ENCODE results near the gene PSMB10.
"Not testable (repeated sequence)": the region's sequence is repeated elsewhere in the genome, so short reads cannot be mapped to it uniquely, and the experiment has no call there.

Gene PSMB10

GRCh38 chr16:67942200-67942509, 5.5 kb upstream of the PSMB10 start:
- DNase-seq (ENCODE audit: low spot score): peak; percentile 63

- no peak for DNase-seq (ENCODE audit: low spot score)
Observed at GRCh38 chr16:67941469-67942199, 5.0 kb upstream of the PSMB10 start.

- no peak for DNase-seq (ENCODE audit: low spot score)
Observed at GRCh38 chr16:67940446-67941089, 3.9 kb upstream of the PSMB10 start.

DNA sequence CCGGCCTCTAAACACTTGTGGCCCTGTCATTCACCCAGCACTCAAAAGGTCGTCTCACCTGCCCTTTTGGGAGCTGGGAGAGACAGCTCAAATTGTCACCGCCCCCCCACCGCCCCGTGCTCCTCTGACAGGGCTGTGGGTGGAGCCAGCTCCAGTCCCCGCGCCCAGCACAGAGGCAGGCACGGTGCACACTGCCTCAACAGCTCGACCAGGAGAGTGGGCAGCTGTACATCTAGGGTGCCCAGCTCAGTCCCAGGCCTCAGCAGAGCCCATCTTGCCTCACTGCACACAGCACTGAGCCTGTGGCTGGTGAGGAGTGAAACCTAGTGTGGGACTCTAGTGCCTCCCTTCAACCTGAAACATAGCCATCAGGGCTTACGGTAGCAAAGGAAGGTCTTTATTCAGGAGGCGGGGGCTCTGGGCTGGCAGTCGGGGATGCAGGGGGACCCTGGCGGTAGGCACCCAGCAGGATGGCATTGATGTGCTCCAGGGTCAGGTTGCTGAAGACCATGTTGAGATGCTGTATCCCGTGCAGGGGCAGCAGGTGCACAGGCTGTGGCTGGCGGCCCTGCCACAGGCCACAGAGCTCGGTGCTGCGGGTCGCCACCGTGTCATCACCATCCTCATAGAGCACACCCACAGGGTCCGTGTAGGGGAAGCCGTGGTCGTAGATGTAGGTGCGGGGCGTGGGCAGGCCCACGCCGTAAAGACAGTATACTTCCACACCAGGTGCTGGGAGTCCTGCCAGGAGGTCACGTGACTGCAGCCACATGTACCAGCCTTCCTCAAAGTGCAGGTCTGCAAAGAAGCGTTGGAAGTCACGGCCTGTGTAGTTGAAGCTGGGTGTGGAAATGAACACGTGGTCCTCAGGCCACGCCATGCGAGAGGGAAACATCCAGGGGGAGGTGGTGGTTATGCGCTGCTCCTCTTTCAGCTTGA, 3.1 kb upstream of the PSMB10 start:
- DNase-seq (ENCODE audit: low spot score): no peak

DNA sequence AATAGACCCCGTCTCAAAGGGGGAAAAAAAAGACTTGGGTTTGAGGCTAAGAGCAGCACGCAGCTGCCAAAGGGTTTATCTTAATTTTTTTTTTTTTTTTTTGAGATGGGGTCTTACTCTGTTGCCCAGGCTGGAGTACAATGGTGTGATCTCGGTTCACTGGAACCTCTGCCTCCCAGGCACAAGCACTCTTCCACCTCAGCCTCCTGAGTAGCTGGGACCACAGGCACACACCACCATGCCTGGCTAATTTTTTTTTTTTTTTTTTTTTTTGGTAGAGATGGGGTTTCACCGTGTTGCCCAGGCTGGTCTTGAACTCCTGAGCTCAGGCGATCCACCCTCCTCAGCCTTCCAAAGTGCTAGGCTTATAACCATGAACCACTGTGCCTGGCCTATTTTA, 1.1 kb upstream of the PSMB10 start:
- not testable (repeated sequence) for DNase-seq (ENCODE audit: low spot score)

DNA sequence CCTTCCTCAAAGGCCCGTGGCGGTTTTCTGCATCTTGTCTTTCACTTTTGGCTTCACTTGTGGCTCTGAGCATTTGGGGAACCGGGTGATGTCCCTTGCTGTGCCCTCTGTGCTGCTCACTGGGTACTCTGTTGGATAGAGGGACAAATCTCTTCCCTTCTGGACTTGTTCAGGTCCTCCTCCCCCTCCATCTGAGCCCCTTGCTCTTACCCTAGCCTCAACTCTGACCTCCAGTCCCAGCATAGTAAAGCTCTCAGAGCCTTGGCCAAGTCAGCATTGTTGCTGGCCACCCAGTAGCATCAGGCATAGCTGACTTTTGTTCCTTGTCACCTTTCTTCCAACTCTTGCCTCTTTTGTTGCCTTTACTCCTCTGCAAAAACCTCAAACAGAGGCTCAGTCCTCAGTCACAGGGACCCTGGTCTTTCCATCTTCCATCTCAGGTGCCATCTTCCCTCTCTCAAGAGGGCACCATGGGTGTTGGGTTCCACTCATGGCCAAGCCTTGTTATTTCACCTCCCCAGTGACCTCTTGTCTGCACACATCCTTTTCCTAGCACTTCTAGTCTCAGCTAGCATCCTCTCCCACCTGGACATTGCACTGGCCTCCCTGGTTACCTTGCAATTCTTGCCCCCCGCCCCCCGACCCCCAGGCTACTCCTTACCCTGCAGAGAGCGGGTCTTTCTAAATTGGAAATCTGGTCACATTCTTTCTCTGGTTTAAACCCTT, 393 bp upstream of the PSMB10 start:
- DNase-seq (ENCODE audit: low spot score): no peak

- peak; percentile 97 for DNase-seq (ENCODE audit: low spot score)
Observed at GRCh38 chr16:67935402-67936123, 1.1 kb downstream of the PSMB10 start.

DNA sequence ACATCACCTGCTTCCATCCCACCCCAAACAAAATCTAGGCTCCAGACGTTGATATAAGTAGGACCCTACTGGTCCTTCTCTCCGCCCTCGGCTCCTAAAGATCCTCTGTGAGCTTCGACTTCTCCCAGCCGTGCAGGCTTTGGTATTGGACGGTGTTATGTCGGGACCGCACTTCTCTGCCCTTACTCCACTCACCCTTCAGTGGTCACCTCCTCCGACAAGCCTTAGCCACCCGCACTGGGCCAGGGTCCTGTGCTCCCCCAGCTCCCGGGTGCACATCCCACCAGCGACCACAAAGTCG, 1.6 kb downstream of the PSMB10 start:
- no peak for DNase-seq (ENCODE audit: low spot score)

DNA sequence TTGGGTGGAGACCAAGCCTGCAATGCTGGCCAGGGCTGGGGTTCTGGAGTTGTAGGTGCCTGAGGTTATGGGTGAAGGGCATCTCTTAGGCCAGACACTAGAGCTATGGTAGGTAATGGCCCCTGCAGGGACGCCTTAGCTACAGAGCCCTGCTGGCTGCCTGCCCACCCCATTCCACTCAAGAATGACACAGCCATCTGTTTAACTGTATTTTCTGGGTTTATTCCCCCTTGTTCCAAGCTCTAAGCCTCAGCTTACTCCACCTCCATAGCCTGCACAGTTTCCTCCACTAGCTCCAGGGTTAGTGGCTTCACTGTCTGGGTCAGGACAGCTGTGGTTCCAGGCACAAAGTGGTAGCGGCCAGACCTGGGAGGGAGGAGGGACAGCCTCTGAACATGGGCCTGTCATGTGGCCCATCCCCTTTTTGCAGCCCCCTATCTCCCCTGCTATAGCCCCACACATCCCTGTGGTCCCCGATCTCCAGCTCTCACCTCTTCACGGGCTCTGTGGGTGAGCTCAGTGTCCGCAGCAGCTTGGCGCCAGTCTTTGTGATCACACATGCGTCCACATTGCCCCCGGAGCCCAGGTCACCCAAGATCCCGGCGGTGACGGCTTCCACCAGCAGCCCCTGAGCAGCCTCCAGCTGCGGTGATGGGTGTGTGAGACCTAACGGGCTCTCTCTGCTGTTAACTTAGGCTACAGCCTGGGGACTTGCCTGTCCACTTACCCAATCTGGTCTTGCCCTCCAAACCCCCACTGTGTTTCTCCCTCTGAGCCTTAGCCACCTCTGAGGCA, 2.1 kb downstream of the PSMB10 start:
- DNase-seq (ENCODE audit: low spot score): no peak

DNA sequence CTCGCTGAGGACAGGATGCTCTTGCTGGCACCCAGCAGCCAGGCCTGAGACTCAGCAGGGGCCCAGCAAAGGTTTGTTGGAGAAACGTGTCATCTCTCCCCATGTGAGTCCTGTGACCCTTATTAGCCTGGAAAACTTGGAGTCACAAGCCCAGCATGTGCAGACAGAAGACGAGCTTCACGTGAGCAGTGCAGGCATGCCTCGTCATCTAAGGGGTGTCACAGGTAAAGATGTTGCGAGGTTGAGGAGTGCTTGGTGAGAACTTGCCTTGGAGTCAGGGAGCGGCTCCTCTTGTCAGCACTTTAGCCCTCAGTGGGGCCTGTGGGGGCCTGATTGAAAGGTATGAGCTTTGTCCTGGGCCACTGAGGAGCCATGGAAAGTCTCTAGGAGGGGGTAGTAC, 2.8 kb downstream of the PSMB10 start:
- DNase-seq (ENCODE audit: low spot score): no peak

DNA sequence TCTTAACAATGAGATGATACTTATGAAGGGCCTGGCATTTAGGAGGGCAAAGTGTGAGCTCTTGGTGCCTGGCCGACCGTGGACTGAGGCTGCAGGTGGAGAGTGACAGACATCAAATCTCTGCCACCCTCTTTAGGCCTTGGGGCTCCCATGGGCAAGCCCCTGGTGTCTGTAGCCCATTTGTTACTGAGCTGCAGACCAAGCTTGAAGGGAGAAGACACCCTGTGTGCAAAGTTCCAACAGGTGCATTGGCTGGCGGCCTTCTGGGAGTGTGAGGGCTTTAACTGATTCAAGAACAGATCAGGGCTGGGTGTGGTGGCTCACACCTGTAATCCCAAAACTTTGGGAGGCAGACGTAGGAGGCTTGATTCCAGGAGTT, 4.2 kb downstream of the PSMB10 start:
- DNase-seq (ENCODE audit: low spot score): no peak

GRCh38 chr16:67931712-67932461, 4.8 kb downstream of the PSMB10 start, which contains the start of gene CTRL:
Gene CTRL, minus strand, starts transcription at chr16:67931862. Its CDS starts 10 bp downstream, at chr16:67931852.
- no peak for DNase-seq (ENCODE audit: low spot score)

- no peak for DNase-seq (ENCODE audit: low spot score)
Observed at GRCh38 chr16:67930678-67931211, 5.9 kb downstream of the PSMB10 start.

- DNase-seq (ENCODE audit: low spot score): no peak
Observed at GRCh38 chr16:67930191-67930590, 6.5 kb downstream of the PSMB10 start.

DNA sequence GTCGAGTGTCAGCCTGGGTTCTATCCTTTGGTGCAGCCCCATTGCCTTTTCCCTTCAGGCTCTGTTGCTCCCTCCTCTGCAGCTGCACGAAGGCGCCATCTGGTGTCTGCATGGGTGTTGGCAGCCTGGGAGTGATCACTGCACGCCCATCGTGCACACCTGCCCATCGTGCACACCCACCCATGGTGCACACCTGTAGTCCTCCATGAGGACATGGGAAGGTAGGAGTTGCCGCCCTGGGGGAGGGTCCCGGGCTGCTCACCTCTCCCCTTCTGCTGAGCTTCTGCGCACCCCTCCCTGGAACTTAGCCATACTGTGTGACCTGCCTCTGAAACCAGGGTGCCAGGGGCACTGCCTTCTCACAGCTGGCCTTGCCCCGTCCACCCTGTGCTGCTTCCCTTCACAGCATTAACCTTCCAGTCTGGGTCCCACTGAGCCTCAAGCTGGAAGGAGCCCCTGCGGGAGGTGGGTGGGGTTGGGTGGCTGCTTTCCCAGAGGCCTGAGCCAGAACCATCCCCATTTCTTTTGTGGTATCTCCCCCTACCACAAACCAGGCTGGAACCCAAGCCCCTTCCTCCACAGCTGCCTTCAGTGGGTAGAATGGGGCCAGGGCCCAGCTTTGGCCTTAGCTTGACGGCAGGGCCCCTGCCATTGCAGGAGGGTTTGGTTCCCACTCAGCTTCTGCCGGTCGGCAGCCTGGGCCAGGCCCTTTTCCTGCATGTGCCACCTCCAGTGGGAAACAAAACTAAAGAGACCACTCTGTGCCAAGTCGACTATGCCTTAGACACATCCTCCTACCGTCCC, 7.9 kb downstream of the PSMB10 start:
- DNase-seq (ENCODE audit: low spot score): peak; percentile 88

DNA sequence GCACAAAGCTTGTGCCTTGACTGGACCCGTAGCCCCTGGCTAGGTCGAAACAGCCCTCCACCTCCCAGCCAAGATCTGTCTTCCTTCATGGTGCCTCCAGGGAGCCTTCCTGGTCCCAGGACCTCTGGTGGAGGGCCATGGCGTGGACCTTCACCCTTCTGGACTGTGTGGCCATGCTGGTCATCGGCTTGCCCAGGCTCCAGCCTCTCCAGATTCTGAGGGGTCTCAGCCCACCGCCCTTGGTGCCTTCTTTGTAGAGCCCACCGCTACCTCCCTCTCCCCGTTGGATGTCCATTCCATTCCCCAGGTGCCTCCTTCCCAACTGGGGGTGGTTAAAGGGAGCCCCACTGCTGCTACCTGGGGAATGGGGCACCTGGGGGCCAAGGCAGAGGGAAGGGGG, 8.5 kb downstream of the PSMB10 start:
- DNase-seq (ENCODE audit: low spot score): no peak

GRCh38 chr16:67927131-67927941, 9.3 kb downstream of the PSMB10 start:
- no peak for DNase-seq (ENCODE audit: low spot score)

GRCh38 chr16:67926181-67926750, 10.4 kb downstream of the PSMB10 start:
- no peak for DNase-seq (ENCODE audit: low spot score)

Data from AG20443 (cell line).